ENCODE measurements around the gene CAMSAP1. TPM values are rescaled to one million over a fixed set of nuclear protein-coding genes. Genes with fewer than 3 reads are reported as not detected.

The CAMSAP1 gene
- total and polyA plus RNA-seq, 2 donors (not counting 1 experiment from before 2014, with no cell fraction given), result 6.6 to 31.0 TPM

DNA sequence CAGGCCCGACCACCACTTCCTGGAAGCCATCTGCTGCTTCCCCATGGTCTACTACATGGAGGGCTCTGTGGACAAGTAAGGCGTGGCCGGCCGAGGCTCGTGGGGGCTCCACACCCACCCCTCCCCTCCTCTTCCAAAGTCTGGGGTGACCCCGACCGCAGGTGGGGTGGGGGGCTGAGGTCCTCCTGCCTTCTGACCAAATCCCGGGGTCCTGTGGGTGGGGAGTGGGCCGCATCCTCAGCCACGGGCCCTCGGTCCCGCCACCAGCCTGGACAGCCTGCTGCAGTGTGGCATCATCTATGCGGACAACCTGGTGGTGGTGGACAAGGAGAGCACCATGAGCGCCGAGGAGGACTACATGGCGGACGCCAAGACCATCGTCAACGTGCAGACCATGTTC is 128.9 kb downstream of the CAMSAP1 start:
- Histone ChIP-seq H3K36me3 (replicated peaks in 1 of 2; ENCODE audit: control extremely low read depth in 1 of 2, control insufficient read depth in 1 of 2, extremely low read depth in 1 of 2, insufficient read depth in 2 of 2, low read length in 1 of 2) (no peaks in the 10 kb centered on the region), H3K9ac (ENCODE audit: low read length) (no peak overlapping the region), H3K4me2 (replicated peaks; ENCODE audit: low read depth, low read length, poor library complexity, severe bottlenecking) (no peak overlapping the region), H3K4me3 (ENCODE audit: control extremely low read depth in 1 of 5, extremely low read depth in 1 of 5, insufficient read depth in 1 of 5, low read depth in 2 of 5, low read length in 4 of 5) (no peak overlapping the region), H2AFZ (ENCODE audit: insufficient read depth, low read depth, low read length, poor library complexity, severe bottlenecking) (no peak overlapping the region), H3K4me1 (ENCODE audit: control insufficient read depth in 2 of 2, insufficient read depth in 2 of 2, low read length in 2 of 2) (no peaks in the 10 kb centered on the region), H4K20me1 (ENCODE audit: control insufficient read depth, insufficient read depth, low read length, poor library complexity, severe bottlenecking) (no peaks in the 10 kb centered on the region), H3K27ac (ENCODE audit: low read length in 2 of 2) (no peak overlapping the region), H3K79me2 (ENCODE audit: control insufficient read depth, insufficient read depth, low read length) (no peaks in the 10 kb centered on the region), H3K9me3 (ENCODE audit: control extremely low read depth in 1 of 3, control insufficient read depth in 2 of 3, insufficient read depth in 1 of 3, low read length in 2 of 3) (peaks cover 0 to 2% (median 0%) of the 10 kb centered on the region in 3 donors), H3K27me3 (replicated peaks in 1 of 4; ENCODE audit: control extremely low read depth in 1 of 4, control insufficient read depth in 3 of 4, insufficient read depth in 4 of 4, low read length in 3 of 4) (no peaks in the 10 kb centered on the region)
- ChIA-PET CTCF (no interaction called here), POLR2A (no interaction called here)
- TF ChIP-seq EZH2 (IDR thresholded peaks at IDR 0.05; ENCODE audit: borderline replicate concordance, insufficient read depth, low read depth, low read length, poor library complexity, severe bottlenecking) (no peak), CTCF (IDR thresholded peaks at IDR 0.05) (no peak)
- no peak for ATAC-seq (ENCODE audit: low read depth)
- no peaks in the 10 kb centered on the region for H3K4me1 Mint-ChIP-seq
- H3K9me3 Mint-ChIP-seq (ENCODE audit: insufficient read depth), result no peaks in the 10 kb centered on the region
- no peaks in the 10 kb centered on the region for H3K27me3 Mint-ChIP-seq
- 96% methylated on average over 12 of the region's 19 CpGs for WGBS (ENCODE audit: insufficient coverage)
- no peak for DNase-seq
- intact Hi-C loops (cut with micrococcal nuclease), result no loop called here
- H3K4me3 Mint-ChIP-seq, result no peak overlapping the region
- H3K27ac Mint-ChIP-seq, result no peak overlapping the region

- no peaks in the 10 kb centered on the region for H3K4me1 Mint-ChIP-seq
- no peak for ATAC-seq (ENCODE audit: low read depth)
- no peak overlapping the region for H3K4me2 ChIP-seq (replicated peaks; ENCODE audit: low read depth, low read length, poor library complexity, severe bottlenecking)
- H3K36me3 ChIP-seq (replicated peaks in 1 of 2; ENCODE audit: control extremely low read depth in 1 of 2, control insufficient read depth in 1 of 2, extremely low read depth in 1 of 2, insufficient read depth in 2 of 2, low read length in 1 of 2), result no peaks in the 10 kb centered on the region
- no peaks in the 10 kb centered on the region for H3K9me3 Mint-ChIP-seq (ENCODE audit: insufficient read depth)
- no peaks in the 10 kb centered on the region for H3K27me3 Mint-ChIP-seq
- DNase-seq, result no peak
- no peak overlapping the region for H2AFZ ChIP-seq (ENCODE audit: insufficient read depth, low read depth, low read length, poor library complexity, severe bottlenecking)
- CTCF ChIA-PET, result no interaction called here
- H3K27ac ChIP-seq (ENCODE audit: low read length in 2 of 2), result no peak overlapping the region
- H3K27ac Mint-ChIP-seq, result no peak overlapping the region
- H3K4me1 ChIP-seq (ENCODE audit: control insufficient read depth in 2 of 2, insufficient read depth in 2 of 2, low read length in 2 of 2), result no peaks in the 10 kb centered on the region
- no peak overlapping the region for H3K4me3 ChIP-seq (ENCODE audit: control extremely low read depth in 1 of 5, extremely low read depth in 1 of 5, insufficient read depth in 1 of 5, low read depth in 2 of 5, low read length in 4 of 5)
- POLR2A ChIA-PET, result no interaction called here
- no peak overlapping the region for H3K9ac ChIP-seq (ENCODE audit: low read length)
- no peaks in the 10 kb centered on the region for H3K79me2 ChIP-seq (ENCODE audit: control insufficient read depth, insufficient read depth, low read length)
- no peaks in the 10 kb centered on the region for H3K27me3 ChIP-seq (replicated peaks in 1 of 4; ENCODE audit: control extremely low read depth in 1 of 4, control insufficient read depth in 3 of 4, insufficient read depth in 4 of 4, low read length in 3 of 4)
- intact Hi-C loops (cut with micrococcal nuclease), result no loop called here
- H3K4me3 Mint-ChIP-seq, result no peak overlapping the region
- TF ChIP-seq CTCF (IDR thresholded peaks at IDR 0.05) (no peak), EZH2 (IDR thresholded peaks at IDR 0.05; ENCODE audit: borderline replicate concordance, insufficient read depth, low read depth, low read length, poor library complexity, severe bottlenecking) (no peak)
- H4K20me1 ChIP-seq (ENCODE audit: control insufficient read depth, insufficient read depth, low read length, poor library complexity, severe bottlenecking), result no peaks in the 10 kb centered on the region
- peaks cover 0 to 2% (median 0%) of the 10 kb centered on the region in 3 donors for H3K9me3 ChIP-seq (ENCODE audit: control extremely low read depth in 1 of 3, control insufficient read depth in 2 of 3, insufficient read depth in 1 of 3, low read length in 2 of 3)
Measured at GRCh38 chr9:135777623-135778177, 129.6 kb downstream of the CAMSAP1 start.
